ENCODE results near the gene DCPS.

The DCPS gene

GRCh38 chr11:126288237-126288636 is 15.6 kb upstream of the DCPS start:
- no peak for DNase-seq (ENCODE audit: low read depth)
- no peak for TF ChIP-seq CTCF (conservative IDR thresholded peaks at IDR 0.05; ENCODE audit: low read depth, low read length)
- no peak overlapping the region for H3K4me3 ChIP-seq (ENCODE audit: low read length)

GRCh38 chr11:126290887-126291286 is 13.0 kb upstream of the DCPS start:
- TF ChIP-seq CTCF (conservative IDR thresholded peaks at IDR 0.05; ENCODE audit: low read depth, low read length): no peak
- no peak for DNase-seq (ENCODE audit: low read depth)
- no peak overlapping the region for H3K4me3 ChIP-seq (ENCODE audit: low read length)

GRCh38 chr11:126293726-126294125 is 10.1 kb upstream of the DCPS start:
- DNase-seq (ENCODE audit: low read depth): no peak
- no peak for TF ChIP-seq CTCF (conservative IDR thresholded peaks at IDR 0.05; ENCODE audit: low read depth, low read length)
- H3K4me3 ChIP-seq (ENCODE audit: low read length): no peak overlapping the region

- H3K4me3 ChIP-seq (ENCODE audit: low read length): no peak overlapping the region
- DNase-seq (ENCODE audit: low read depth): no peak
- no peak for TF ChIP-seq CTCF (conservative IDR thresholded peaks at IDR 0.05; ENCODE audit: low read depth, low read length)
Observed at GRCh38 chr11:126297004-126297403, 6.9 kb upstream of the DCPS start.

- no peak for TF ChIP-seq CTCF (conservative IDR thresholded peaks at IDR 0.05; ENCODE audit: low read depth, low read length)
- no peak for DNase-seq (ENCODE audit: low read depth)
- peak overlapping the region; percentile 84 for H3K4me3 ChIP-seq (ENCODE audit: low read length)
Observed at GRCh38 chr11:126304457-126305075, 706 bp downstream of the DCPS start.

GRCh38 chr11:126305699-126306098 is 1.8 kb downstream of the DCPS start:
- no peak overlapping the region for H3K4me3 ChIP-seq (ENCODE audit: low read length)
- no peak for DNase-seq (ENCODE audit: low read depth)
- no peak for TF ChIP-seq CTCF (conservative IDR thresholded peaks at IDR 0.05; ENCODE audit: low read depth, low read length)

GRCh38 chr11:126307706-126308105 is 3.8 kb downstream of the DCPS start:
- TF ChIP-seq CTCF (conservative IDR thresholded peaks at IDR 0.05; ENCODE audit: low read depth, low read length): peak; percentile 66
- no peak for DNase-seq (ENCODE audit: low read depth)
- H3K4me3 ChIP-seq (ENCODE audit: low read length): no peak overlapping the region

Data from retinal pigment epithelial cell (primary cell).